ENCODE measurements around the gene FAM118A.

The FAM118A gene

GRCh38 chr22:45284705-45285262 is 24.9 kb upstream of the FAM118A start, which contains the start of gene UPK3A:
Gene UPK3A (plus strand): TSS chr22:45284949. CDS start chr22:45285014, 65 bp downstream.
- Histone ChIP-seq H3K4me2 (ENCODE audit: low read length) (peak within 1 kb of the TSS; percentile 80), H3K4me1 (no peaks in the 10 kb centered on the region), H2AFZ (peak within 1 kb of the TSS; percentile 68), H3K36me3 (ENCODE audit: control insufficient read depth, insufficient read depth, low read length) (no peaks in the 10 kb centered on the region), H3K27ac (no peak within 1 kb of the TSS), H3K4me3 (ENCODE audit: low read depth, low read length) (peak within 1 kb of the TSS; percentile 44), H3K79me2 (no peaks in the 10 kb centered on the region), H3K9me3 (ENCODE audit: control insufficient read depth, low read length) (no peaks in the 10 kb centered on the region), H3K9ac (no peak within 1 kb of the TSS), H3K27me3 (ENCODE audit: control insufficient read depth, insufficient read depth, low read length) (no peaks in the 10 kb centered on the region)
- TF ChIP-seq CTCF (IDR thresholded peaks at IDR 0.05) = no peak

GRCh38 chr22:45285263-45286058 is 24.3 kb upstream of the FAM118A start:
- H3K4me3 ChIP-seq (ENCODE audit: low read depth, low read length) = peak overlapping the region; percentile 28
- peak overlapping the region; percentile 68 for H2AFZ ChIP-seq
- H3K9ac ChIP-seq = no peak overlapping the region
- TF ChIP-seq CTCF (IDR thresholded peaks at IDR 0.05) = no peak
- H3K36me3 ChIP-seq (ENCODE audit: control insufficient read depth, insufficient read depth, low read length) = no peaks in the 10 kb centered on the region
- no peak overlapping the region for H3K27ac ChIP-seq
- no peaks in the 10 kb centered on the region for H3K9me3 ChIP-seq (ENCODE audit: control insufficient read depth, low read length)
- no peaks in the 10 kb centered on the region for H3K79me2 ChIP-seq
- peaks cover 1% of the 10 kb centered on the region for H3K4me1 ChIP-seq
- no peaks in the 10 kb centered on the region for H3K27me3 ChIP-seq (ENCODE audit: control insufficient read depth, insufficient read depth, low read length)
- peak overlapping the region; percentile 80 for H3K4me2 ChIP-seq (ENCODE audit: low read length)

- no peak overlapping the region for H3K27ac ChIP-seq
- TF ChIP-seq CTCF (IDR thresholded peaks at IDR 0.05) = no peak
- no peaks in the 10 kb centered on the region for H3K79me2 ChIP-seq
- no peaks in the 10 kb centered on the region for H3K36me3 ChIP-seq (ENCODE audit: control insufficient read depth, insufficient read depth, low read length)
- no peaks in the 10 kb centered on the region for H3K9me3 ChIP-seq (ENCODE audit: control insufficient read depth, low read length)
- no peak overlapping the region for H3K9ac ChIP-seq
- H3K27me3 ChIP-seq (ENCODE audit: control insufficient read depth, insufficient read depth, low read length) = no peaks in the 10 kb centered on the region
- H3K4me3 ChIP-seq (ENCODE audit: low read depth, low read length) = no peak overlapping the region
- no peak overlapping the region for H3K4me2 ChIP-seq (ENCODE audit: low read length)
- H3K4me1 ChIP-seq = peaks cover 2% of the 10 kb centered on the region
- H2AFZ ChIP-seq = no peak overlapping the region
These were observed 22.7 kb upstream of the FAM118A start for GRCh38 chr22:45286854-45287551.

- no peak overlapping the region for H3K4me3 ChIP-seq (ENCODE audit: low read depth, low read length)
- H3K36me3 ChIP-seq (ENCODE audit: control insufficient read depth, insufficient read depth, low read length) = no peaks in the 10 kb centered on the region
- H2AFZ ChIP-seq = peak overlapping the region; percentile 33
- no peak overlapping the region for H3K9ac ChIP-seq
- peaks cover 2% of the 10 kb centered on the region for H3K4me1 ChIP-seq
- peak overlapping the region; percentile 52 for H3K4me2 ChIP-seq (ENCODE audit: low read length)
- H3K27ac ChIP-seq = no peak overlapping the region
- no peaks in the 10 kb centered on the region for H3K27me3 ChIP-seq (ENCODE audit: control insufficient read depth, insufficient read depth, low read length)
- no peaks in the 10 kb centered on the region for H3K9me3 ChIP-seq (ENCODE audit: control insufficient read depth, low read length)
- no peaks in the 10 kb centered on the region for H3K79me2 ChIP-seq
- no peak for TF ChIP-seq CTCF (IDR thresholded peaks at IDR 0.05)
These were observed 19.3 kb upstream of the FAM118A start for GRCh38 chr22:45290410-45290936.

All from parathyroid adenoma (tissue), 2 donors.